Measurements from ENCODE around the gene SIRT3.

- TF ChIP-seq CTCF (IDR thresholded peaks at IDR 0.05; ENCODE audit: insufficient read depth, low read length, poor library complexity, severe bottlenecking) (no peak), EZH2phosphoT487 (conservative IDR thresholded peaks at IDR 0.05; ENCODE audit: low read length) (no peak)
Measured at GRCh38 chr11:207863-208180, 28.3 kb downstream of the SIRT3 start.

Data from SU-DHL-6 (cell line).